ENCODE measurements around the gene MRPL20. TPM values are rescaled to one million over a fixed set of nuclear protein-coding genes. Genes with fewer than 3 reads are reported as not detected.
A peak's percentile ranks its signal among the peaks of the same experiment; 100 is the strongest.

Gene MRPL20
- total RNA-seq, 1 donor from 2014 or later: 135 TPM

DNA sequence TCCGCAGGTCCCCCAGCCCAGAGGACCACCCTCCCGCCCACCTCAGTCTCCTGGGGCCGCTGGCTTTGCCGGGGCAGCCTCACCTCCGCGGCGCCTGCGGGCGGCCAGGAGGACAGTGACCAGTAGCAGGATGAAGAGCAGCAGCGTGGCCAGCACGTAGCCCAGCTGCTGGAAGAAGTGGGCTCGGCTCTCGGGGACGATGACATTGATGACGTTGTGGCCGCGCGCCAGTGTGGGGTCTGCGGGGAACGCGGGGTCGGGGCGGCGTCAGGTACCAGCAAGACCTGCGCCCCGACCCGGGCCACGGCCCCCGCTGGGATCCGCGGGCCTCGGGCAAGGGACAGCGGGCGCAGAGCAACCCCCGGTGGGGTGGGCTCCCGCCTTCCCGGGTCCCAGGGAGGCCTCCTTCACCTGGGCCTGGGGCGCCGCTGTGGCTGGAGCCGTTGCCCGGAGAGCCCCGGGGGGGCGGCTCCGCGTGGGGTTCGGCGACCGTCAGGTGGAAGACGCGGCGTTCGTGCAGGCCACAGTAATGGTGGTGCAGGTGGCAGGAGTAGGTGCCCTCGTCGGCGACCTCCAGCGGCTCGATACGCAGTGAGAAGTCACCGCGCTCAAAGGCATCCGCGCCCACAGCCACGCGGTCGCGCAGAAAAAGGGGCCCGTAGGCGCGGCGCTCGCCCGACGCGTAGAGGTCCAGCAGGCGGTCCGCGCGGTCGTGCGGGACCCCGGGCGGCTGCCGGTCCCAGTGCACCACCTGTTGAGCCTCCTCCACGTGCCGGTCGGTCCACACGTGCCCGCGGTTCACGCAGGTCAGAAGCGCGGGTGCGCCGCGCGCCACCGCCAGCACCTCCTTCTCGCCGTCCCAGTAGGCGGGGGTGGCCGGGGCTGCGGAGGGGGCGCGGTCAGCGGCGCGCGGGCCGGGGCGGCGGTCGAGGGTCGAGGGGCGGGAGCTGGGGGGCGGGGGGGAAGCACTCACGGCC is 52.5 kb downstream of the MRPL20 start:
- H3K4me1 ChIP-seq: peaks cover 65% of the 10 kb centered on the region
- H3K4me3 ChIP-seq: peak overlapping the region; percentile 69
- intact Hi-C loops (cut with micrococcal nuclease): no loop called here
- peak overlapping the region; percentile 84 for H3K27ac ChIP-seq (replicated peaks)
- TF ChIP-seq, protein P1, sequence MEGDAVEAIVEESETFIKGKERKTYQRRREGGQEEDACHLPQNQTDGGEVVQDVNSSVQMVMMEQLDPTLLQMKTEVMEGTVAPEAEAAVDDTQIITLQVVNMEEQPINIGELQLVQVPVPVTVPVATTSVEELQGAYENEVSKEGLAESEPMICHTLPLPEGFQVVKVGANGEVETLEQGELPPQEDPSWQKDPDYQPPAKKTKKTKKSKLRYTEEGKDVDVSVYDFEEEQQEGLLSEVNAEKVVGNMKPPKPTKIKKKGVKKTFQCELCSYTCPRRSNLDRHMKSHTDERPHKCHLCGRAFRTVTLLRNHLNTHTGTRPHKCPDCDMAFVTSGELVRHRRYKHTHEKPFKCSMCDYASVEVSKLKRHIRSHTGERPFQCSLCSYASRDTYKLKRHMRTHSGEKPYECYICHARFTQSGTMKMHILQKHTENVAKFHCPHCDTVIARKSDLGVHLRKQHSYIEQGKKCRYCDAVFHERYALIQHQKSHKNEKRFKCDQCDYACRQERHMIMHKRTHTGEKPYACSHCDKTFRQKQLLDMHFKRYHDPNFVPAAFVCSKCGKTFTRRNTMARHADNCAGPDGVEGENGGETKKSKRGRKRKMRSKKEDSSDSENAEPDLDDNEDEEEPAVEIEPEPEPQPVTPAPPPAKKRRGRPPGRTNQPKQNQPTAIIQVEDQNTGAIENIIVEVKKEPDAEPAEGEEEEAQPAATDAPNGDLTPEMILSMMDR (IDR thresholded peaks at IDR 0.05; ENCODE audit: borderline replicate concordance): no peak
- peaks cover 72% of the 10 kb centered on the region for H3K27me3 ChIP-seq (ENCODE audit: low read depth)
- no peaks in the 10 kb centered on the region for H3K9me3 ChIP-seq (replicated peaks)
- no peaks in the 10 kb centered on the region for H3K36me3 ChIP-seq
- DNase-seq: no peak

GRCh38 chr1:1353389-1354151 is 53.5 kb downstream of the MRPL20 start:
- TF ChIP-seq, protein P1 (IDR thresholded peaks at IDR 0.05; ENCODE audit: borderline replicate concordance): no peak
- DNase-seq: no peak
- intact Hi-C loops (cut with micrococcal nuclease): no loop called here
- Histone ChIP-seq H3K27me3 (ENCODE audit: low read depth) (peaks cover 63% of the 10 kb centered on the region), H3K4me1 (peaks cover 57% of the 10 kb centered on the region), H3K9me3 (replicated peaks) (no peaks in the 10 kb centered on the region), H3K27ac (replicated peaks) (peak overlapping the region; percentile 71), H3K4me3 (peak overlapping the region; percentile 8), H3K36me3 (no peaks in the 10 kb centered on the region)

- H3K4me1 ChIP-seq: peaks cover 59% of the 10 kb centered on the region
- no peak overlapping the region for H3K4me3 ChIP-seq
- H3K9me3 ChIP-seq (replicated peaks): no peaks in the 10 kb centered on the region
- no peak for DNase-seq
- peak overlapping the region; percentile 71 for H3K27ac ChIP-seq (replicated peaks)
- intact Hi-C loops (cut with micrococcal nuclease): no loop called here
- H3K27me3 ChIP-seq (ENCODE audit: low read depth): peaks cover 56% of the 10 kb centered on the region
- TF ChIP-seq, protein P1 (IDR thresholded peaks at IDR 0.05; ENCODE audit: borderline replicate concordance): no peak
- H3K36me3 ChIP-seq: no peaks in the 10 kb centered on the region
Observed at GRCh38 chr1:1352786-1353388, 54.2 kb downstream of the MRPL20 start.

Other genes starting within 250 kb of the MRPL20 start
- not detected for gene TTLL10, start 233.4 kb downstream of the MRPL20 start, total RNA-seq
- not detected for gene TNFRSF18, start 200.7 kb downstream of the MRPL20 start, total RNA-seq
- 2.2 TPM for gene TNFRSF4, start 193.1 kb downstream of the MRPL20 start, total RNA-seq
- gene SDF4, start 175.3 kb downstream of the MRPL20 start, total RNA-seq: 114 TPM
- 7.9 TPM for gene B3GALT6, start 175.1 kb downstream of the MRPL20 start, total RNA-seq
- gene C1QTNF12, start 160.6 kb downstream of the MRPL20 start, total RNA-seq: 0.55 TPM
- 36.9 TPM for gene UBE2J2, start 133.4 kb downstream of the MRPL20 start, total RNA-seq
- gene SCNN1D, start 126.9 kb downstream of the MRPL20 start, total RNA-seq: 3.5 TPM
- gene ACAP3, start 99.4 kb downstream of the MRPL20 start, total RNA-seq: 49.7 TPM
- gene PUSL1, start 98.7 kb downstream of the MRPL20 start, total RNA-seq: 10.4 TPM
- 70.1 TPM for gene INTS11, start 82.6 kb downstream of the MRPL20 start, total RNA-seq
- 99.2 TPM for gene CPTP, start 82.5 kb downstream of the MRPL20 start, total RNA-seq
- 0.93 TPM for gene TAS1R3, start 76.0 kb downstream of the MRPL20 start, total RNA-seq
- 93.0 TPM for gene DVL1, start 57.9 kb downstream of the MRPL20 start, total RNA-seq
- 20.2 TPM for gene MXRA8, start 48.7 kb downstream of the MRPL20 start, total RNA-seq
- gene AURKAIP1, start 32.1 kb downstream of the MRPL20 start, total RNA-seq: 219 TPM
- gene CCNL2, start 8.0 kb downstream of the MRPL20 start, total RNA-seq: 46.1 TPM
- gene ANKRD65, start 14.0 kb upstream of the MRPL20 start, total RNA-seq: 1.7 TPM
- gene VWA1, start 28.4 kb upstream of the MRPL20 start, total RNA-seq: 13.7 TPM
- gene ATAD3C, start 42.4 kb upstream of the MRPL20 start, total RNA-seq: 2.8 TPM
- 8.3 TPM for gene ATAD3B, start 64.5 kb upstream of the MRPL20 start, total RNA-seq
- gene ATAD3A, start 104.9 kb upstream of the MRPL20 start, total RNA-seq: 19.4 TPM
- 7.2 TPM for gene TMEM240, start 133.3 kb upstream of the MRPL20 start, total RNA-seq
- 104 TPM for gene SSU72, start 167.6 kb upstream of the MRPL20 start, total RNA-seq
- 3.6 TPM for gene FNDC10, start 192.8 kb upstream of the MRPL20 start, total RNA-seq
- gene MIB2, start 208.2 kb upstream of the MRPL20 start, total RNA-seq: 129 TPM
- 93.8 TPM for gene MMP23B, start 224.9 kb upstream of the MRPL20 start, total RNA-seq